GM23338 (cell line): ENCODE data around the gene ISCA1. TPM values are rescaled to one million over a fixed set of nuclear protein-coding genes. Genes with fewer than 3 reads are reported as not detected.

ENCODE experiments used
- ATAC-seq: fragments of 200-7000 bp; cut with Tn5 transposase; 3 replicates; pipeline ENCODE4 v1.9.1; 2020
- DNase-seq: peaks from one replicate; pipeline ENCODE4 v3.0.0-alpha.2; 2015; ENCODE audit warnings: low spot score
- H2AFZ ChIP-seq: fragments of 200-600 bp; sonication (generic); 2 replicates; pipeline ENCODE4 v1.8.0; 2016; ENCODE audit warnings: antibody characterized with exemption, mild to moderate bottlenecking, moderate library complexity
- H3F3A ChIP-seq: fragments of 200-600 bp; sonication (generic); replicated peaks from 2 replicates; pipeline ENCODE4 v1.8.0; 2017; ENCODE audit warnings: antibody characterized with exemption, mixed run types, low read depth
- H3K27ac ChIP-seq: fragments of 200-600 bp; sonication (generic); 2 replicates; pipeline ENCODE4 v1.6.1; 2016; ENCODE audit warnings: low read depth
- H3K27me3 ChIP-seq: fragments of 200-600 bp; sonication (generic); 2 replicates; pipeline ENCODE4 v1.8.0; 2016; ENCODE audit warnings: mild to moderate bottlenecking, mixed run types, moderate library complexity; ENCODE audit not compliant: insufficient read depth
- H3K36me3 ChIP-seq: fragments of 200-600 bp; sonication (generic); 2 replicates; pipeline ENCODE4 v1.8.0; 2016; ENCODE audit warnings: mild to moderate bottlenecking; ENCODE audit not compliant: insufficient read depth
- H3K4me1 ChIP-seq: fragments of 200-600 bp; sonication (generic); 2 replicates; pipeline ENCODE4 v1.8.0; 2016; ENCODE audit warnings: mild to moderate bottlenecking, moderate library complexity; ENCODE audit not compliant: insufficient read depth
- H3K4me2 ChIP-seq: fragments of 200-600 bp; sonication (generic); 2 replicates; pipeline ENCODE4 v1.7.1; 2017; ENCODE audit warnings: mixed run types
- H3K4me3 ChIP-seq: fragments of 200-600 bp; sonication (generic); 2 replicates; pipeline ENCODE4 v1.6.1; 2016; ENCODE audit warnings: mixed run types
- H3K79me2 ChIP-seq: fragments of 200-600 bp; sonication (generic); replicated peaks from 2 replicates; pipeline ENCODE4 v1.8.0; 2017; ENCODE audit warnings: mild to moderate bottlenecking; ENCODE audit not compliant: insufficient read depth
- H3K9me2 ChIP-seq: fragments of 200-600 bp; sonication (generic); 2 replicates; pipeline ENCODE4 v1.8.0; 2017; ENCODE audit not compliant: insufficient read depth
- H4K20me1 ChIP-seq: fragments of 200-600 bp; sonication (generic); replicated peaks from 2 replicates; pipeline ENCODE4 v1.8.0; 2017; ENCODE audit warnings: mild to moderate bottlenecking; ENCODE audit not compliant: insufficient read depth
- H3K27ac Mint-ChIP-seq: 2 replicates; pipeline ENCODE4 v1.8.0; 2020; ENCODE audit warnings: inconsistent platforms, mild to moderate bottlenecking, moderate library complexity, mixed read lengths
- H3K27me3 Mint-ChIP-seq: 3 replicates; pipeline ENCODE4 v1.8.0; 2022; ENCODE audit warnings: low read depth, mild to moderate bottlenecking, moderate library complexity, mixed read lengths, inconsistent platforms; ENCODE audit not compliant: insufficient read depth, poor library complexity
- H3K36me3 Mint-ChIP-seq: 3 replicates; pipeline ENCODE4 v1.8.0; 2021; ENCODE audit warnings: low read depth, mild to moderate bottlenecking, inconsistent platforms, moderate library complexity, mixed read lengths
- H3K4me1 Mint-ChIP-seq: 3 replicates; pipeline ENCODE4 v1.8.0; 2020; ENCODE audit warnings: mild to moderate bottlenecking, inconsistent platforms, mixed read lengths
- H3K4me3 Mint-ChIP-seq: 3 replicates; pipeline ENCODE4 v1.8.0; 2021; ENCODE audit warnings: moderate library complexity, mild to moderate bottlenecking, inconsistent platforms, mixed read lengths
- H3K9me3 Mint-ChIP-seq: 3 replicates; pipeline ENCODE4 v1.8.0; 2020; ENCODE audit warnings: moderate library complexity, mild to moderate bottlenecking, inconsistent platforms, mixed read lengths
- CREB1 ChIP-seq: fragments of 250-450 bp; sonication (Bioruptor Pico); IDR thresholded peaks from 2 replicates; pipeline ENCODE4 v1.5.0; 2020; ENCODE audit warnings: low read depth, mild to moderate bottlenecking, moderate library complexity
- JUNB ChIP-seq: IDR thresholded peaks from one replicate; pipeline ENCODE4 v1.6.1; 2016; ENCODE audit warnings: antibody characterized with exemption; ENCODE audit not compliant: unreplicated experiment
- NANOG ChIP-seq: IDR thresholded peaks from 2 replicates; pipeline ENCODE4 v1.6.1; 2016; ENCODE audit warnings: antibody characterized with exemption, borderline replicate concordance
- STAT1 ChIP-seq: IDR thresholded peaks from one replicate; pipeline ENCODE4 v1.6.1; 2016; ENCODE audit warnings: antibody characterized with exemption; ENCODE audit not compliant: unreplicated experiment
- ZNF114 ChIP-seq: fragments of 250-450 bp; sonication (Bioruptor Pico); IDR thresholded peaks from 2 replicates; pipeline ENCODE4 v1.5.0; 2020; ENCODE audit warnings: mild to moderate bottlenecking, moderate library complexity
- ZNF331 ChIP-seq: fragments of 250-450 bp; sonication (Bioruptor Pico); IDR thresholded peaks from 2 replicates; pipeline ENCODE4 v1.5.0; 2020; ENCODE audit warnings: low read depth, mild to moderate bottlenecking, moderate library complexity
- polyA plus RNA-seq: library from polyadenylated mRNA; unstranded; fragments of >200 nt; fragmentation: Nextera tagmentation; extraction: Ambion mirVana; gene quantifications from 2 replicates; pipeline ENCODE4 v1.2.1, GENCODE V29; 2016
- total RNA-seq: library from RNA; depleted of rRNA; stranded (reverse); fragments of >200 nt; shearing (Covaris generic); gene quantifications from 2 replicates; pipeline ENCODE4 v1.2.3, GENCODE V29; 2014
- TF ChIP-seq, protein P1 (sequence below): IDR thresholded peaks from 2 replicates; pipeline ENCODE4 v1.6.1; 2016; ENCODE audit warnings: antibody characterized with exemption
- TF ChIP-seq, protein P2 (sequence below): fragments of 250-450 bp; sonication (Bioruptor Pico); IDR thresholded peaks from 2 replicates; pipeline ENCODE4 v1.5.0; 2020; ENCODE audit warnings: mild to moderate bottlenecking, moderate library complexity

ISCA1 gene
- total and polyA plus RNA-seq, 2 experiments from 2014 or later: 54.9 to 61.0 TPM

DNA sequence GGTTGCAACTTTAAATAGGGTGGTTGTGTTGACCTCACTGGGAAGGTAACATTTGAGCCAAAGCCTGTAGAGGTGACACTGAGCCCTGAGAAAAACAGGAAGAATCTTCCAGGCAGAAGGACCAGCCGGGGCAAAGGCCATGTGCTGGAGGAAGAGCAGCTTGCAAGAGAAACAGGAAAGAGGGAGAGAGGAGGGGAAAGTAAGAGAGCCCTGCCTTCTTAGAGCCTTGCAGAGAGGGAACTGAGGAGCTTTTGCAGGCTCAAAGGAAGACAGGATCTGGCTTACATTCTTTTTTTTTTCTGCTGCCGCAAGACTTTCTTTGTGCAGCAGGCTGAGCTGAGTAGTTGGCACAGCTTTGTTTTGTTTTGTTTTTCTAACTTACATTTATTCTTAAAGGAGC lies 40.3 kb downstream of the ISCA1 start:
- no peaks in the 10 kb centered on the region for H3K9me3 Mint-ChIP-seq
- no peaks in the 10 kb centered on the region for H3K9me2 ChIP-seq
- H3K4me1 Mint-ChIP-seq: peaks cover 2% of the 10 kb centered on the region; the same call in 2 of the 3 replicates
- DNase-seq (peak; percentile 17), ATAC-seq (peak; percentile 51; the same call in 2 of the 3 replicates)
- no peaks in the 10 kb centered on the region for H4K20me1 ChIP-seq
- peak overlapping the region; percentile 60; the same call in 1 of the 2 replicates for H2AFZ ChIP-seq
- peaks cover 5% of the 10 kb centered on the region for H3K27me3 Mint-ChIP-seq
- H3K27ac Mint-ChIP-seq: no peak overlapping the region
- H3K4me2 ChIP-seq: no peak overlapping the region
- peaks cover 4% of the 10 kb centered on the region; the same call in 1 of the 2 replicates for H3K4me1 ChIP-seq
- H3K36me3 Mint-ChIP-seq: no peaks in the 10 kb centered on the region
- no peaks in the 10 kb centered on the region for H3K36me3 ChIP-seq
- TF ChIP-seq, protein P1, sequence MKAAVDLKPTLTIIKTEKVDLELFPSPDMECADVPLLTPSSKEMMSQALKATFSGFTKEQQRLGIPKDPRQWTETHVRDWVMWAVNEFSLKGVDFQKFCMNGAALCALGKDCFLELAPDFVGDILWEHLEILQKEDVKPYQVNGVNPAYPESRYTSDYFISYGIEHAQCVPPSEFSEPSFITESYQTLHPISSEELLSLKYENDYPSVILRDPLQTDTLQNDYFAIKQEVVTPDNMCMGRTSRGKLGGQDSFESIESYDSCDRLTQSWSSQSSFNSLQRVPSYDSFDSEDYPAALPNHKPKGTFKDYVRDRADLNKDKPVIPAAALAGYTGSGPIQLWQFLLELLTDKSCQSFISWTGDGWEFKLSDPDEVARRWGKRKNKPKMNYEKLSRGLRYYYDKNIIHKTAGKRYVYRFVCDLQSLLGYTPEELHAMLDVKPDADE: no peak
- TF ChIP-seq JUNB (no peak), CREB1 (CRISPR knock-in tag) (no peak), ZNF114 (CRISPR knock-in tag) (no peak), NANOG (no peak), STAT1 (no peak), ZNF331 (CRISPR knock-in tag) (no peak)
- TF ChIP-seq, protein P2, sequence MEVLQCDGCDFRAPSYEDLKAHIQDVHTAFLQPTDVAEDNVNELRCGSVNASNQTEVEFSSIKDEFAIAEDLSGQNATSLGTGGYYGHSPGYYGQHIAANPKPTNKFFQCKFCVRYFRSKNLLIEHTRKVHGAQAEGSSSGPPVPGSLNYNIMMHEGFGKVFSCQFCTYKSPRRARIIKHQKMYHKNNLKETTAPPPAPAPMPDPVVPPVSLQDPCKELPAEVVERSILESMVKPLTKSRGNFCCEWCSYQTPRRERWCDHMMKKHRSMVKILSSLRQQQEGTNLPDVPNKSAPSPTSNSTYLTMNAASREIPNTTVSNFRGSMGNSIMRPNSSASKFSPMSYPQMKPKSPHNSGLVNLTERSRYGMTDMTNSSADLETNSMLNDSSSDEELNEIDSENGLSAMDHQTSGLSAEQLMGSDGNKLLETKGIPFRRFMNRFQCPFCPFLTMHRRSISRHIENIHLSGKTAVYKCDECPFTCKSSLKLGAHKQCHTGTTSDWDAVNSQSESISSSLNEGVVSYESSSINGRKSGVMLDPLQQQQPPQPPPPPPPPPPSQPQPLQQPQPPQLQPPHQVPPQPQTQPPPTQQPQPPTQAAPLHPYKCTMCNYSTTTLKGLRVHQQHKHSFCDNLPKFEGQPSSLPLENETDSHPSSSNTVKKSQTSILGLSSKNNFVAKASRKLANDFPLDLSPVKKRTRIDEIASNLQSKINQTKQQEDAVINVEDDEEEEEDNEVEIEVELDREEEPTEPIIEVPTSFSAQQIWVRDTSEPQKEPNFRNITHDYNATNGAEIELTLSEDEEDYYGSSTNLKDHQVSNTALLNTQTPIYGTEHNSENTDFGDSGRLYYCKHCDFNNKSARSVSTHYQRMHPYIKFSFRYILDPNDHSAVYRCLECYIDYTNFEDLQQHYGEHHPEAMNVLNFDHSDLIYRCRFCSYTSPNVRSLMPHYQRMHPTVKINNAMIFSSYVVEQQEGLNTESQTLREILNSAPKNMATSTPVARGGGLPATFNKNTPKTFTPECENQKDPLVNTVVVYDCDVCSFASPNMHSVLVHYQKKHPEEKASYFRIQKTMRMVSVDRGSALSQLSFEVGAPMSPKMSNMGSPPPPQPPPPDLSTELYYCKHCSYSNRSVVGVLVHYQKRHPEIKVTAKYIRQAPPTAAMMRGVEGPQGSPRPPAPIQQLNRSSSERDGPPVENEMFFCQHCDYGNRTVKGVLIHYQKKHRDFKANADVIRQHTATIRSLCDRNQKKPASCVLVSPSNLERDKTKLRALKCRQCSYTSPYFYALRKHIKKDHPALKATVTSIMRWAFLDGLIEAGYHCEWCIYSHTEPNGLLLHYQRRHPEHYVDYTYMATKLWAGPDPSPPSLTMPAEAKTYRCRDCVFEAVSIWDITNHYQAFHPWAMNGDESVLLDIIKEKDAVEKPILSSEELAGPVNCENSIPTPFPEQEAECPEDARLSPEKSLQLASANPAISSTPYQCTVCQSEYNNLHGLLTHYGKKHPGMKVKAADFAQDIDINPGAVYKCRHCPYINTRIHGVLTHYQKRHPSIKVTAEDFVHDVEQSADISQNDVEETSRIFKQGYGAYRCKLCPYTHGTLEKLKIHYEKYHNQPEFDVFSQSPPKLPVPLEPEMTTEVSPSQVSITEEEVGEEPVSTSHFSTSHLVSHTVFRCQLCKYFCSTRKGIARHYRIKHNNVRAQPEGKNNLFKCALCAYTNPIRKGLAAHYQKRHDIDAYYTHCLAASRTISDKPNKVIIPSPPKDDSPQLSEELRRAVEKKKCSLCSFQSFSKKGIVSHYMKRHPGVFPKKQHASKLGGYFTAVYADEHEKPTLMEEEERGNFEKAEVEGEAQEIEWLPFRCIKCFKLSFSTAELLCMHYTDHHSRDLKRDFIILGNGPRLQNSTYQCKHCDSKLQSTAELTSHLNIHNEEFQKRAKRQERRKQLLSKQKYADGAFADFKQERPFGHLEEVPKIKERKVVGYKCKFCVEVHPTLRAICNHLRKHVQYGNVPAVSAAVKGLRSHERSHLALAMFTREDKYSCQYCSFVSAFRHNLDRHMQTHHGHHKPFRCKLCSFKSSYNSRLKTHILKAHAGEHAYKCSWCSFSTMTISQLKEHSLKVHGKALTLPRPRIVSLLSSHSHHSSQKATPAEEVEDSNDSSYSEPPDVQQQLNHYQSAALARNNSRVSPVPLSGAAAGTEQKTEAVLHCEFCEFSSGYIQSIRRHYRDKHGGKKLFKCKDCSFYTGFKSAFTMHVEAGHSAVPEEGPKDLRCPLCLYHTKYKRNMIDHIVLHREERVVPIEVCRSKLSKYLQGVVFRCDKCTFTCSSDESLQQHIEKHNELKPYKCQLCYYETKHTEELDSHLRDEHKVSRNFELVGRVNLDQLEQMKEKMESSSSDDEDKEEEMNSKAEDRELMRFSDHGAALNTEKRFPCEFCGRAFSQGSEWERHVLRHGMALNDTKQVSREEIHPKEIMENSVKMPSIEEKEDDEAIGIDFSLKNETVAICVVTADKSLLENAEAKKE: no peak
- no peaks in the 10 kb centered on the region for H3K27me3 ChIP-seq
- H3K27ac ChIP-seq: no peak overlapping the region
- H3K79me2 ChIP-seq: no peaks in the 10 kb centered on the region
- no peaks in the 10 kb centered on the region for H3F3A ChIP-seq
- H3K4me3 Mint-ChIP-seq: no peak overlapping the region
- H3K4me3 ChIP-seq: no peak overlapping the region
